Cortex of kidney (tissue), 1 donor: ENCODE data around the gene TTC28.
"Not testable (repeated sequence)": the region's sequence is repeated elsewhere in the genome, so short reads cannot be mapped to it uniquely, and the experiment has no call there.

Experiments used
- DNase-seq: peaks from one replicate; lab custom pipeline; 2025; lab: John Stamatoyannopoulos, UW

The TTC28 gene

DNA sequence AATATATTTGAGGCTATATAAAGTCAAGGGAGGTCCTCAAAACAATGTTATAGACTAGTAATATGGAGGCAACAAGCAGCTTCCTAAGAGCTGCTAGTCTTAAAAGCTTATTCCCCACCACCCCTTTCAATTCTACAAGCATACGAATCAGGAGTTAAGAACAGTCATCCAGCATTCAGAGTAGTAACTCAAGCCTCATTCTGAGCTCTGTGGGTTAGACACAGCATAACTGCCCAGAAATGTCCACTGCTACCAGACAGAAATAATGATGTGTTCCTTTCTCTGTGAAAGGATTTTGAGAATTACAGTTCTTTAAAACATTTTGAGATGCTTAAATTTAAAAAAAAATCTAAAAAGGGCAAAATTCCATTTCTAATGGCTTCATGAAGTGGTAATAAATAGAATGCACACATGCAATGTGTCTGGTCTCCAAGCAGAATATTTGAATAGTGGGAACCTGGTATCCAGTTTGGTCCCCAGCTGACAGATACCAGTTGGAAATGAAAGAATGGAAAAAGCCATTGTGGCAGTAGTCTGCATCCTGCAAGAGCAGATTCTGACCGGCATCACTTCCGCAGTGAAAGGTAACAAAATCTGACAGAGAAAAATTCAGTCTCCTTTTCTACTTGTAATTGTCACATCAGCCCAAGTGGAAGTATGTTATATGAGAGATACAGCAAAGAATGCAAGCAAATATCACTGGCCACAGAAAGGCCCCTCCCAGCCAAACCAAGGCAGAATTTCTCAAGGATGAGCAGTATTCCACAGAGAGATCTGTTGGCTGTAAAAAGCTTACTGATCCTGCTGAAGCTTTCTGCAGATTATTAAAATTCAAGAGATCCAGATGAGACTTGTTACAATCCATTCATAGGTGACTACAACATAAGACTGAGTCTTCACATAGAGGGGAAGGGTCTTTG is 449.8 kb downstream of the TTC28 start:
- no peak for DNase-seq

DNA sequence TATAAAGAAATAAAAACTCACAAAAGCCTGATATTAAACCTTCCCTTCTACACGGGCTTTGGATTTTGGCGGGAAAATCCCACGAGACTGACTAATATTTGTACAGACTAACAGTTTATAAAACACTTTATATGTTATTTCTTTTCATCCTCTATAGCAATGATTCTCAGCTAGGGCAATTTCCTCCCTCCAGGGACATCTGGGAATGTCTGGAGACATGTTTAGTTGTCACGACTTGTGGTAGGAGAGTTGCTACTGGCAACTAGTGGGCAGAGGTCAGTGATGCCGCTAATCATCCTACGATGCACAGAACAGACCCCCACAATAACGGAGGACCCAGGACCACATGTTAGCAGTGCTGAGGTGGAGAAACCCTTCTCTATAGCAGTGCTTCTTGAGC is 455.8 kb downstream of the TTC28 start:
- DNase-seq = no peak

DNA sequence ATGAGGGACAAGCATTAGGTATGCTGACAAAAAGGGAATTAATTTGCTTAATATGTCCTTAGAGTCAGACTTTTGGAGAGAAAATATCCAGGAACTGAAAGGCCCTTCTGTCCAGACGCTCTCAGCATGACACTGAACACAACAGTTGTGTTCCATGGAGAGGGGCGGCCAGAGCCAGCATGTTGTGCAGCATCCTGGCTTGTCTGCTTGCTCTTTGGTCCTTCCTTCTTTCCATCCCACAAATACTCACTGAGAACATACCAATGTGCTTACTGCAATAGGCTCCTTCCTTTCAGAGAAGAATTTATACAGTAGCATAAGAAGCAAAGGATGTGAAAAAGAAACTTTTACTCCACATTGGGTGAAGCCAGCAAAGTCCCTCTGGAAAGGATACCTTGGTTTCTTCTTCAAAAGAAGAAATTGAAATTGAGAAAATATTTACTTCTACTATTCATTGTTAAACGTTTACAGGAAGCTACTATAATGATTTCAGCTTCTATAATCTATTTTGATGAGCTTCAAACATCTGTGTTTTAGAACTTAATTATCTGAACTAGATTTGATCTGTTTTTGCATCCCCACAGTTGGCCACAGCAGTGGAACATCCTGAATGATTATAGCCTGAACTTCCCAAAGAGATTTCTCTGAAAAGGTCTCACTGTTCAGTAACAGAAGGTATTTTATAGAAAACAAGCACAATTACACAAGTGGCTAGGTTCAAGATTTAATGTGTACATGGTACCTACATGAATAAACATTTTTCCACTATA is 456.5 kb downstream of the TTC28 start:
- no peak for DNase-seq

DNA sequence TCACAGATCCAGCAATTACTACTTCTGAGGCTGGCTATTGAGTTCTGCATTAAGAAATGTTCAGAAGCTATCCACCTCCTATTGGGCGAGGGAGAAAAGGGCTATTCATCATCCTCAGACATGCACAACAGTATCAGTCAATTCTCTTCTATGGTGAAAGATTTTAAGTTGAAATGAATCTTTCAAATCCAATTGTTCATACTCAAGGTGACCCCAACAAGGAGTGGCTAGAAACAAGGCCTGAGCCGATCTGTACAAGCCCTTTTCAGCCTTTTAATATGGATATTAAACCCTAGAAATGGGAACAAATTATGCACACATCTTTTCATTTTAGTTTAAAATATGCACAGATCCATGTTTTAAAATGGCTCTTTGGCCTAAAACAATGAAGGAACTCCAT is 457.1 kb downstream of the TTC28 start:
- no peak for DNase-seq

DNA sequence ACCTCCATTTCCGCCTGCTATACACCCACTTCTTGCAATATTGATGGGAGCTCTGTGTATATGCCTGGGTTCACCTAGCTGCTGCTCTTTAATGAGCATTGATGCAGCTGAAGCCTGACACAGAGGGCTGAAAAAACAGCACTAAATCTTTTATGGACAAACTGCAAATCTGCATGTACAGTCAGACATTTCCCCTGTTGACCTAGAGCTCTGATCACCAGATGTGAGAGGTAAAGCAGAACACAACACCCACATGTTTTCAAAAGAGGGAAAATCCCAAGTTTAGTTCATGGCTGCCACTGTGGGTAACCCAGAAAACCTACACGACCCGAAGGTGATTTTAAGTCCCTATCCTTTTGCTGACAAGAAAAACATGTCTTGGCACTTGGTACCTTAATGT is 457.6 kb downstream of the TTC28 start:
- no peak for DNase-seq

DNA sequence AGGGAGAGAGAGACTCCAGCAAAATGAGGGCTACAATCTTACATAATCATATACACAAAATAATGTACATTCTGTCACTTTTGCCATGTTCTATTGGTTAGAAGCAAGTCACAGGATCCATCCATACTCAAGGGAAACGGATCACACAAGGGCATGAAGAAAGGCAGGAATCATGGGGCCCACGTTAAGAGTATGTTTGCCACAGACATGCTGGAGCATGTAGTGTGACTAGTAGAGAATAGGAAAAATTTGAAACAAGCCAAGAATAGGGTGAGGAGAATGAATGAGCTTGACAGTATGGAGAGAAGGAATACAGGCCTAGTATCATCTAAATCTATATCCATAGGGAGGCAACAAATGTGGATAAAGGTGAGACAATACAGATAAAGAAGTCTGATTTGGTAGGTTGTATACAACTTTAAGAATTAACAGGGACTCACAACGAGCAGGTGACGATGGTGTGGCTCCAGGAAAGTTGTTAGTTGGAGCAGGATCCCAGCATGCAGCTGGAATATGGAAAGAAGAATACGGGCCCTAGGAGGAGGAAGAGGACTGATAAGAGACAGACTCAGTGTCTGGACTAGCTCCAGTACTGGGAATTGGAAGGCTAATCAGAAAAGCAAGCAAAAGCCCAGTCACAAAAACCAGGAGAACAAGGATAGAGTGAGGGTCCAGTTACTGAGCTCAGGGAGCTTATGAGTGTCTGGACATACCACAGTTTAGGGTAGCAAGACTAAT is 458.8 kb downstream of the TTC28 start:
- no peak for DNase-seq

DNA sequence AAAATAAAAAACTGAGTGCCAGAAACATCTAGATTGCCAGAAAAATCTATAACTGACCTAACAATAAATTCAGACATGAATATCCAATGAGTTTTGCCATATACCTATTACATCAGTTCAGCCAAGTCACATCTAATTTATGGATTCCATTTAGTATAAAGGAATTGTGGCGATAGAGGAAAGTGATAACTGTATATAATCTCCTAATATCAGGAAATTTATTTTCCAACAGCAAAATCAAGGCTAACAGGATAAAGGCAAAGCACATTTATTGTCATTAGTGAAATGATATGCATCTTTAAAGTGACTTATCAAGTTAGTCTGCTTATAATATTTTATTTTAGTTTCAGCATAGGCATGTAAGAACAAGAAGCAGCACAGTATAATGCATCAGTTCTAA is 462.4 kb downstream of the TTC28 start:
- DNase-seq = no peak

DNA sequence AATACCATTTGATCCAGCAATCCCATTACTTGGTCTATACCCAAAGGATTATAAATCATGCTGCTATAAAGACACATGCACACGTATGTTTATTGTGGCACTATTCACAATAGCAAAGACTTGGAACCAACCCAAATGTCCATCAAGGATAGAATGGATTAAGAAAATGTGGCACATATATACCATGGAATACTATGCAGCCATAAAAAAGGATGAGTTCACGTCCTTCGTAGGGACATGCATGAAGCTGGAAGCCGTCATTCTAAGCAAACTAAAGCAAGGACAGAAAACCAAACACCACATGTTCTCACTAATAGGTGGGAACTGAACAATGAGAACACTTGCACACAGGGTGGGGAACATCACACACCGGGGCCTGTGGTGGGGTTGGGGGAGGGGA is 464.9 kb downstream of the TTC28 start:
- not testable (repeated sequence) for DNase-seq

DNA sequence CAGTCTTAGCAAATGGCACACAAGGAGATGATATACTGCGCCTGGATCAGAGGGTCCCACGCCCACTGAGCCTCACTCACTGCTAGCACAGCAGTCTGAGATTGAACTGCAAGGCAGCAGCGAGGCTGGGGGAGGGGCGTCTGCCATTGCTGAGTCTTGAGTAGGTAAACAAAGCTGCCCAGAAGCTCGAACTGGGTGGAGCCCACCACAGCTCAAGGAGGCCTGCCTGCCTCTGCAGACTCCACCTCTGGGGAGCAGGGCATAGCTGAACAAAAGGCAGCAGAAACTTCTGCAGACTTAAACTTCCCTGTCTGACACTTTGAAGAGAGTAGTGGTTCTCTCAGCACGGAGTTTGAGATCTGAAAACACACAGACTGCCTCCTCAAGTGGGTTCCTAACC is 470.2 kb downstream of the TTC28 start:
- DNase-seq = not testable (repeated sequence)

DNA sequence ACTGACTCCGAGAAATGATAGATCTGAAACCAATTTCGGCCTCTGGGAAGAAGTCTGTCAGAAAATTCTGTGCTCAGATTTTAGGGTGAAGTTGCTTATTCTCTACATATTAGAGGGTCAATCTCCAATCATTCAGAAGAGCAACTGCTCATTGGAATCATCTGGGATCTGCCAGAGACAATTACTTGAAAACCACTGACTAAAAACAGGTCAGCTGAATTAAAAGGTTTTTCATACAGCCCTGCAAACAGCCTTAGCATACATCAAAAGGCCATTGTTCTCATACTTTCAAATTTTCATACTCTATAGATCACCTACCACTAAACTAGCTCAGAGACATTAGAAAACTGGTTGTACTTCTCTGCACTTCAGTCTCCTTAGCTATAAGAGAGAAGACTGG is 470.9 kb downstream of the TTC28 start:
- no peak for DNase-seq

DNA sequence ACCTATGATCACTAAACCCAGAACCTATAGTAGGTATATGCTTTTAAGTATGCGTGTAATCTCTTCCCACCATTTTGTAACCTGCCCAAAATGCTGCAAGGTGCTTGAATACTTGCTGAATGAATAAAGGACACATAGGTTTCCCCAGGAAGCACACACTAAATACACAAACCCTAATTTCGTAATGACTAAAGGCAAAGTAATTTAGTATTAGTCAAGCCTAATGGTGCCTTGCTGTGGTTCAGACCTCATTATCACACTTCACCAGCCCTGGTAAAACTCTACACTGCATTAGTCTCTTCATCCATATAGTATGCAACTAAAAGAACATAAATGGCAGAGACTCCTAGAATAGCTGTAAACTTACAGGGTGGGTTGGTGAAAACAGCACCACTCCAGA is 471.6 kb downstream of the TTC28 start:
- no peak for DNase-seq

DNA sequence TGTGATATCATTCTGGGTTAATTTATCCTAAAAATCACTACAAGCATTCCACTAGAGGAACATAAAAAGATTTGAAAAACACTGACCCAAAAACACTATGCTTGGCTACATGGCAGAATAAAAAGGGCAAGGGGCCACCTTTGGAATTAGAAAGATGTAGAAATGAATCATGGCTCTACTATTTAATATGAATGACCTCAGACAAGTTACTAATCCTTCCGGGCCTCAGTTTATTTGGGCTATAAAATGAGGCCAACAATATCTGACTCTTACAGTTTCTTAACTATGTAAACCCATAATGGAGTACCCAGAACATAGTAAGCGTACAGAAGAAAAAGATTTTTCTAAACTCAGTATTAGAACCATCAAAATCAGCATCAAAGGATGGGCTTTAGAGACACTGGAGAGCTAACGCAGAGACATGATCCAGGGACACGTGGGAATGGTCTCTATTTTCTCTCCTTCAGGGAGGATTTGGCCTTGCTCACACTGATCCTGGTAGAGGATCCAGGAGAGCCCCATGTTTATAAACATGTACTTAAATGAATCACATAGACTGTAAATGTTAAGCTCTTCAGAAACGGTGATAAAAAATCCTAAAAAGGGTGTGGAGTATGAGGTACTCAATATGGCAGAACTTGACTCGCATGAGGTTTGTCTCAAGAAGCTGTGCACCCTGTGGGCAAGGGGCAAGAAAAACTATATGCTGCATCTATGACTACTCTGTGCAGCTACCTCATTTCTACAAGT is 472.2 kb downstream of the TTC28 start:
- DNase-seq = no peak

DNA sequence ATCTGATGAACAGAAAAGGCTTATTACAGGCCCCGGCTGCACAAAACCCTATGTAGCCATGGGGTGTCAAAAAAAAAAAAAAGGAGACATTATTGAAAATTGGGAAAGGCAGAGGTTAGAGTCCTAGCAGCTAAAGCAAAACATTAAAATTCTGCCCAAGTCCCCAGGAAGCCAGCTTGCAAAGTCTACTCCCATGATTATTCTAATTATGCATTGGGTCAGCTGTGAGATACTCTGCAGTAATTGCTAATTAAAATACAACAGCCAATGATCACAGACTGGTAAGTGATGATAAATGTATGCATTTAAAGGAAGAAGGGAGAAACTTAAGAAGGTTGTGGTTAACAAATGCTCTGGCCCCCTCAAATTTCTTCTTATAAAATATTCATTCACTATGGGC is 473.7 kb downstream of the TTC28 start:
- no peak for DNase-seq

DNA sequence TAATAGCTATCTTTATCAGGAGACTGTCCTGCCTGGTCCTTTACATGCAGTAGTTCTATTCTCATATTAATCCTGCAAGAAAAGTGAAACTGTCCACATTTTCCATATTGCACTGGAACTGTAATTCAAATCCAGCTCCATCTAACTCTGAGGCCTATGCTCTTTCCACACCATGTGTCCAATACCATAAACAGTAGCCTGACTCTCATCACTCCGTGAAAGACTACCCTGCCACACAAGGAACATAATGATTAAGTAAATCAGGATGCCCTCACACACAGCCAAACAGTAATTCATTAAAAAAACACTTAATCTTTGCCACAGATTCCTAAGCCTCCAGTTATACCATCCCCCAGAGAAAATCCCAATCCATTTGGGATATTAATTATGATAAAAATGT is 475.3 kb downstream of the TTC28 start:
- DNase-seq = no peak

DNA sequence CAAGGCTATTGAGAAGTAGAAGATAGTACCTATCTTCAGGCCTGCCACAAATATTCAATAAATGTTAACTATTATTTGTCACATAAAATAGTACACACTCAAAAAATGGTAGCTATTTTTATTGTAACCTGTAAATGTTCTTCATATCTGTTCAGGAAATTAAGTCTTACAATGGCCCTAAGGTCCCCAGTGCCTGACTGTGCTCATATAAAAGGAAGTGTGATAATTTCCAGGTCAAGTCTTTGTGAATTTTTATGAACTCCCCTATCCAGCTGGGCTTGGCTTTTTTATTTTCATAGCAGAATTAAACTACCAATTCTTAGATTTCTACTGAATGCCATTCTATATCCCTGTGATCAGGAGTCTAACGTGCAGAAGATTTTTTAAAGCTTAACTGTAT is 476.4 kb downstream of the TTC28 start:
- DNase-seq = no peak

DNA sequence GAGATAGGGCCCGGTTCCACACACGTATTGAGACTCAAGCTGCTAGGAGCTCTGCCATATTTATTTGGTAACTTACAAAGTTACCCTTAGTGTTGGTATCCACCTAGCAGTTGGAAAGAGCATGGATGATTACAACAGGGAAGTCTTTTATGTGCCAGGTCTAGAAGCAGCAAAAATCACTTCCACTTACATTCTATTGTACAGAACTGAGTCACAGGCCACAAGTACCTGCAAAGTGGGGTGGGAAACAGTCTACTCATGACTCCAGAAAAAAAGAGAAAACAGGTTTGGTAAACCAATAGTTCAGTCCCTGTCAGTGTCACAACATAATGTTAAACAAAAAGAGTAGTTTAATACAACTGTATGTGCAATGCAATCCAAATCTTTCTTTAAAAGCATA is 480.9 kb downstream of the TTC28 start:
- no peak for DNase-seq

DNA sequence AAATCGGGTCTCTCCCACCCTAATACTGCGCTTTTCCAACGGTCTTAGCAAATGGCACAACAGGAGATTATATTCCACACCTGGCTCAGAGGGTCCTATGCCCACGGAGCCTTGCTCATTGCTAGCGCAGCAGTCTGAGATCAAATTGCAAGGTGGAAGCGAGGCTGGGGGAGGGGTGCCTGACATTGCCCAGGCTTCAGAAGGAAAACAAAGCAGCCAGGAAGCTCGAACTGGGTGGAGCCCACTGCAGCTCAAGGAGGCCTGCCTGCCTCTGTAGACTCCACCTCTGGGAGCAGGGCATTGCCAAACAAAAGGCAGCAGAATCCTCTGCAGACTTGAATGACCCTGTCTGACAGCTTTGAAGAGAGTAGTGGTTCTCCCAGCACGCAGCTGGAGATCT is 488.1 kb downstream of the TTC28 start:
- not testable (repeated sequence) for DNase-seq

DNA sequence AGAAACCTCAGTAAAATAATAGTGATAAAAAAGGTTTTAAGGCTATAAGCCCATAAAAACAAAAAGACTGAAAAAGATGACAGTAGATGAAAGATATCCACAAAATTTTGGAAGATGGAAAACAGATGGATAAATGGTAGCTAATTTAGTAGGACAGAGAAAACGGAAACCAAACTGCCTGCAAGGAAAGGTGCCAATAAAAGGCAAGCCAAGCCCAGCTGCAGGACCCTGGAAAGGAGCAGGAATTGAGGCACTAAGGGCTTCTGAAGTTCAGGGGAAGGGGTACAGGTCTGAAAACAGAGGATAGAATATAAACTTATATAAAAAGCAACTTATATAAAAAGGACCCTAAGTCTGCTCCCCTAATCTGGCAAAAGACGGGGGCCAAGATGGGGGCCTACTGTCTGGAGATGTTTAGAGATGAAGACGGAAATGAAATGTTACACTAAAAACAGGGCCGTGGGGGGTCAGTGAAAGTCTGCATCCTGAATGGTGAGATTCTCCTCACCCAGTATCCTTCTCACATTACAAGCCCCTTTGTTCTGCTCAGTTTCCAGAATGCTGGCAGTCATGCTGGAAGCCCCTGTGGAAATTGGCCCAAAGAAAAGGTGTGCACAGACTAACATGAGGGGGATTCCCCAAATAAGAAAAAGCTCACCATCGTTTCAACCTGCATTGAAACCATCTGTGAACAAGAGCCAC is 491.3 kb downstream of the TTC28 start:
- no peak for DNase-seq

DNA sequence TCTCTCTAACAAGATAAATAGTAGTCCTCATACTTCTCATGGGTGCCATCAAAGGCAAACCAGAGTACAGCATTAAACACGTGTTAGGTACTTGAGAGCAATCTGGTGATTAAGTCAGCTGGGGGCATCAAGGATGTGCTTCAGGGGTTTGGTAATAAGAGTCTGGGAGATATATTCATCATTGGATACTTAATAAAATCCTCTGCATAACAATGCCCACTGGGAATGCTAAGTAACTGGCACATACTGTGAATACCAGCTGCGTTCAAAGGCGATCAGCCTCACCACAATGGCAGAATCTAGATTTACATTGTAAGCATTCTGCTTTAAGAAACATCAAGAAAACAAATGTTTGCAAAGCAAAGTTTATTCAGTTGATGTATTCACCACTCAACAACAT is 492.0 kb downstream of the TTC28 start:
- no peak for DNase-seq

DNA sequence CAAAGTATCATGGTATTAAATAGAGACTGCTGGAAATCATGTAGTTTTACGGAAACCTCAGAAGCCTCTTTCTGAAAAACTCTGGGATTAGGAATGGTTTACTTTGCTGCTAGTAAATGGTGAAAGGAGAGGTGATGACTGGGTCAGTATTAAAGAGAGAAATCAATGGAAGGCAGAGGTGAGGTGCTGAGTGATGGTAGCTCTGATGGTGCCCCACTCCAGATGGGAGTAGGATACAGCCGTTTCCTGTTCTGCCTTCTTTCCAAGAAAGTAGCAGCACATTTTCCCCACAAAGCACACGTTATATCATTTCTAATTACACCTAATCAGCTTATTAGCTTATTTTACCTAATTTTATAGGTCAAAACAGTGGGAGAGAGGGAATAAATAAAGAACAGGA is 493.0 kb downstream of the TTC28 start:
- no peak for DNase-seq

DNA sequence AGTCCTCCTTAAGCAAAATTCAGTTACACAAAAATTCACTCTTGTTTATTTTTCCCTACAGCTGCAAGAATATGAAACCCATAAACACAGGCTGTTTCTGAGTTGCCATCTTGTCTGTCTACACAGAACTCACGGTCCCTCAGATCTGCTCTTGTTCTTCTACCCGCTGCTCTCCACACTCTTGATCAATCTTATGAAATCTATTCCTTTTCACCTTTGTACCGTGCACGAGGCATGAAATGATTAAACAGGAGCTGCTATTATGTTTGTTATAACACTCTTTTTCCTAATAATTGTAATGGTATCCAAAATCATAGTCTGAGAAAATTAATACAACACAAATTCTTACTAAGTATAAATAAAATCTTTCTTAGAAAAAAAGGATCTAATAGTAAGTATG is 494.5 kb downstream of the TTC28 start:
- no peak for DNase-seq
